ENCODE results near the gene KIAA0513. TPM values are rescaled to one million over a fixed set of nuclear protein-coding genes. Genes with fewer than 3 reads are reported as not detected.

Gene KIAA0513
- total RNA-seq, 1 experiment from 2014 or later = 4.4 TPM

GRCh38 chr16:85002099-85002541, 25.5 kb upstream of the KIAA0513 start:
- no peak overlapping the region for H3K4me3 ChIP-seq
- DNase-seq = no peak
- no peaks in the 10 kb centered on the region for H3K9me3 ChIP-seq
- H3K27me3 ChIP-seq = no peaks in the 10 kb centered on the region
- peaks cover 6% of the 10 kb centered on the region for H3K36me3 ChIP-seq

GRCh38 chr16:85002608-85003007, 25.0 kb upstream of the KIAA0513 start:
- DNase-seq = no peak
- Histone ChIP-seq H3K36me3 (peaks cover 6% of the 10 kb centered on the region), H3K27me3 (no peaks in the 10 kb centered on the region), H3K4me3 (no peak overlapping the region), H3K9me3 (no peaks in the 10 kb centered on the region)

GRCh38 chr16:85003076-85003475, 24.5 kb upstream of the KIAA0513 start:
- Histone ChIP-seq H3K36me3 (peaks cover 6% of the 10 kb centered on the region), H3K9me3 (no peaks in the 10 kb centered on the region), H3K27me3 (no peaks in the 10 kb centered on the region), H3K4me3 (no peak overlapping the region)
- DNase-seq = no peak

- H3K36me3 ChIP-seq = peaks cover 6% of the 10 kb centered on the region
- no peaks in the 10 kb centered on the region for H3K9me3 ChIP-seq
- DNase-seq = no peak
- H3K27me3 ChIP-seq = no peaks in the 10 kb centered on the region
- H3K4me3 ChIP-seq = no peak overlapping the region
Observed at GRCh38 chr16:85003725-85004586, 23.6 kb upstream of the KIAA0513 start.

- peak; percentile 73 for DNase-seq
- no peaks in the 10 kb centered on the region for H3K27me3 ChIP-seq
- H3K36me3 ChIP-seq = peaks cover 2% of the 10 kb centered on the region
- H3K9me3 ChIP-seq = no peaks in the 10 kb centered on the region
- no peak overlapping the region for H3K4me3 ChIP-seq
Observed at GRCh38 chr16:85004587-85005205, 22.9 kb upstream of the KIAA0513 start.

- H3K9me3 ChIP-seq = no peaks in the 10 kb centered on the region
- no peaks in the 10 kb centered on the region; the same call in 1 of the 2 replicates for H3K36me3 ChIP-seq
- H3K4me3 ChIP-seq = no peak overlapping the region
- no peaks in the 10 kb centered on the region for H3K27me3 ChIP-seq
- peak; percentile 33 for DNase-seq
Observed at GRCh38 chr16:85005285-85006069, 22.1 kb upstream of the KIAA0513 start.

GRCh38 chr16:85006639-85007038, 21.0 kb upstream of the KIAA0513 start:
- no peak overlapping the region for H3K4me3 ChIP-seq
- no peaks in the 10 kb centered on the region for H3K9me3 ChIP-seq
- H3K36me3 ChIP-seq = no peaks in the 10 kb centered on the region; the same call in 1 of the 2 replicates
- DNase-seq = no peak
- H3K27me3 ChIP-seq = no peaks in the 10 kb centered on the region

GRCh38 chr16:85007496-85008214, 19.9 kb upstream of the KIAA0513 start:
- no peaks in the 10 kb centered on the region for H3K36me3 ChIP-seq
- no peak for DNase-seq
- H3K27me3 ChIP-seq = no peaks in the 10 kb centered on the region
- H3K4me3 ChIP-seq = no peak overlapping the region
- H3K9me3 ChIP-seq = no peaks in the 10 kb centered on the region

- Histone ChIP-seq H3K9me3 (no peaks in the 10 kb centered on the region), H3K27me3 (no peaks in the 10 kb centered on the region), H3K4me3 (no peak overlapping the region), H3K36me3 (no peaks in the 10 kb centered on the region)
- DNase-seq = no peak
Observed at GRCh38 chr16:85008271-85008670, 19.3 kb upstream of the KIAA0513 start.

- Histone ChIP-seq H3K4me3 (peak overlapping the region; percentile 81), H3K9me3 (no peaks in the 10 kb centered on the region), H3K27me3 (no peaks in the 10 kb centered on the region), H3K36me3 (no peaks in the 10 kb centered on the region)
- DNase-seq = no peak
Observed at GRCh38 chr16:85010446-85010930, 17.1 kb upstream of the KIAA0513 start.

- DNase-seq = peak; percentile 76
- H3K36me3 ChIP-seq = no peaks in the 10 kb centered on the region
- H3K4me3 ChIP-seq = peak within 1 kb of the TSS; percentile 81
- no peaks in the 10 kb centered on the region for H3K27me3 ChIP-seq
- no peaks in the 10 kb centered on the region for H3K9me3 ChIP-seq
Observed at GRCh38 chr16:85010931-85011845, 16.4 kb upstream of the KIAA0513 start, which contains the start of gene ZDHHC7. Gene ZDHHC7 (minus strand): TSS chr16:85011535. CDS start chr16:84990618, 20,917 bp downstream.

- H3K9me3 ChIP-seq = no peaks in the 10 kb centered on the region
- H3K4me3 ChIP-seq = peak overlapping the region; percentile 81
- DNase-seq = no peak
- no peaks in the 10 kb centered on the region for H3K36me3 ChIP-seq
- no peaks in the 10 kb centered on the region for H3K27me3 ChIP-seq
Observed at GRCh38 chr16:85011846-85012284, 15.7 kb upstream of the KIAA0513 start.

GRCh38 chr16:85014311-85014710, 13.3 kb upstream of the KIAA0513 start:
- H3K4me3 ChIP-seq = no peak overlapping the region
- no peaks in the 10 kb centered on the region for H3K9me3 ChIP-seq
- DNase-seq = no peak
- H3K36me3 ChIP-seq = no peaks in the 10 kb centered on the region
- H3K27me3 ChIP-seq = no peaks in the 10 kb centered on the region

- no peaks in the 10 kb centered on the region for H3K27me3 ChIP-seq
- no peak overlapping the region for H3K4me3 ChIP-seq
- no peaks in the 10 kb centered on the region for H3K9me3 ChIP-seq
- DNase-seq = no peak
- no peaks in the 10 kb centered on the region for H3K36me3 ChIP-seq
Observed at GRCh38 chr16:85015481-85016187, 12.0 kb upstream of the KIAA0513 start.

- DNase-seq = no peak
- no peak overlapping the region for H3K4me3 ChIP-seq
- H3K27me3 ChIP-seq = no peaks in the 10 kb centered on the region
- H3K9me3 ChIP-seq = no peaks in the 10 kb centered on the region
- H3K36me3 ChIP-seq = no peaks in the 10 kb centered on the region
Observed at GRCh38 chr16:85017151-85017550, 10.4 kb upstream of the KIAA0513 start.
